Naive B cell (primary cell): ENCODE results near the gene TDRD10. TPM values are rescaled to one million over a fixed set of nuclear protein-coding genes. Genes with fewer than 3 reads are reported as not detected.
A peak's percentile ranks its signal among the peaks of the same experiment; 100 is the strongest.

Experiments
- ATAC-seq, 2 donors: fragments of 150-1000 bp; cut with Tn5 transposase; 2 replicates each; pipeline ENCODE4 v1.10.0; 2021; ENCODE audit warnings: low read depth in 2 of 2, mild to moderate bottlenecking in 2 of 2, moderate library complexity in 2 of 2
- DNase-seq: peaks from one replicate; pipeline ENCODE4 v3.0.0; 2022
- H3K27ac Mint-ChIP-seq, 6 donors: one replicate each; pipeline ENCODE4 v1.8.0; 2020 to 2022; ENCODE audit warnings: mild to moderate bottlenecking in 6 of 6, mixed read lengths in 6 of 6, moderate library complexity in 5 of 6, inconsistent platforms in 2 of 6
- H3K27me3 Mint-ChIP-seq, 3 donors: one replicate each; pipeline ENCODE4 v1.8.0; 2021 to 2022; ENCODE audit warnings: mixed read lengths in 3 of 3, mild to moderate bottlenecking in 1 of 3
- H3K36me3 Mint-ChIP-seq, 2 donors: one replicate each; pipeline ENCODE4 v1.8.0; 2020 to 2022; ENCODE audit warnings: mixed read lengths in 2 of 2, inconsistent platforms in 1 of 2, mild to moderate bottlenecking in 1 of 2
- H3K4me1 Mint-ChIP-seq, 3 donors: one replicate each; pipeline ENCODE4 v1.8.0; 2020 to 2022; ENCODE audit warnings: mixed read lengths in 3 of 3, inconsistent platforms in 1 of 3, mild to moderate bottlenecking in 1 of 3, moderate library complexity in 1 of 3
- H3K4me3 Mint-ChIP-seq, 8 donors: one replicate each; pipeline ENCODE4 v1.8.0; 2020 to 2022; ENCODE audit warnings: mild to moderate bottlenecking in 8 of 8, mixed read lengths in 8 of 8, moderate library complexity in 8 of 8, inconsistent platforms in 2 of 8
- H3K9me3 Mint-ChIP-seq, 7 donors: one replicate each; pipeline ENCODE4 v1.8.0; 2020 to 2022; ENCODE audit warnings: mixed read lengths in 7 of 7, mild to moderate bottlenecking in 5 of 7, inconsistent platforms in 2 of 7, moderate library complexity in 1 of 7
- polyA plus RNA-seq, 6 donors: library from polyadenylated mRNA; unstranded; fragments of 300-500 nt; fragmentation: Illumina TruSeq; gene quantifications; one replicate each; pipeline ENCODE4 v1.2.3, GENCODE V29; 2021; ENCODE audit warnings: low read depth in 6 of 6

The TDRD10 gene
- polyA plus RNA-seq, 6 donors from 2014 or later: not detected

DNA sequence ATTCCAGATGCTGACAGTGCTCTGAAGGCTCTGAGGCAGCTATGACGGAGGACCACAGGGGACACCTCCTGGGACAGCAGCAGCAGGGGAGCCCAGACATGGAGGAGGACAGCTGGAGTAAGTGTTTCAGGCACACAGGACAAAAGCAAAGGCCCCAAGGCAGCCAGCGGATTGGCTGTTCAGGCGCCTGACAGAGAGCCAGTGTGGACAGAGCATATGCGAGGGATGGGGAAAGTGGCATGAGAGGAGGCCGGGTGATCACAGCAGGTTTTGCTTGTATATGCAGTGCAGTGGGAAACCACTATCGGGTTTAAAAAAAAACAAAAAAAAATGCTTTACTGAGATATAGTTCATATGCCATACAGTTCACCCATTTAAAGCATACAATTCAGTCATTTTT, 84.6 kb downstream of the TDRD10 start:
- ATAC-seq (no peak), DNase-seq (no peak)
- Mint-ChIP-seq H3K27me3 (no peaks in the 10 kb centered on the region), H3K4me1 (peaks cover 0 to 5% (median 5%) of the 10 kb centered on the region in 3 donors), H3K4me3 (no peak overlapping the region), H3K36me3 (peaks cover 27 to 60% of the 10 kb centered on the region in 2 donors), H3K27ac (peak overlapping the region in 2 of 6 donors; percentile 57 to 73), H3K9me3 (no peaks in the 10 kb centered on the region)

DNA sequence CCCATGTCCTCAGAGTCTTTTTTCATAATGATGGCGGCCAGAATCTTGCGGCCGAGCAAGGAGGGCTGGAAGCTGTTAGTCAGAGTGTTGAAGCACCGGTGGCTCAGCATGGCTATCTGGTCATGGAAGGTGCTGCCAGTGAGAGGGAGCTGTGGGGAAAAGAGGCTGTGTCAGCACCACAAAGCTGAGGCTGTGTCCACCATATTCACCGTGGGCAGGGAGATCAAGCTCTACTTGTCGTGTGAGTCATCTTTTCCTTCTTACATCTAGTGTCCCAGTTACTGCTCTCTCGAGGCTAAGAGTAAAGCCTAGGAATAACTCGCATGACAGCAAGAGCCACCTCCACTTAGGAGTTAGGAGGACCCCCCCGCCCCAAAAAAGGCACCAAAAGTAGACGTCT, 87.8 kb downstream of the TDRD10 start:
- Mint-ChIP-seq H3K27ac (no peak overlapping the region), H3K27me3 (no peaks in the 10 kb centered on the region), H3K9me3 (no peaks in the 10 kb centered on the region), H3K4me1 (peaks cover 0 to 9% (median 5%) of the 10 kb centered on the region in 3 donors), H3K36me3 (peaks cover 44 to 68% of the 10 kb centered on the region in 2 donors), H3K4me3 (no peak overlapping the region)
- ATAC-seq (no peak), DNase-seq (no peak)

DNA sequence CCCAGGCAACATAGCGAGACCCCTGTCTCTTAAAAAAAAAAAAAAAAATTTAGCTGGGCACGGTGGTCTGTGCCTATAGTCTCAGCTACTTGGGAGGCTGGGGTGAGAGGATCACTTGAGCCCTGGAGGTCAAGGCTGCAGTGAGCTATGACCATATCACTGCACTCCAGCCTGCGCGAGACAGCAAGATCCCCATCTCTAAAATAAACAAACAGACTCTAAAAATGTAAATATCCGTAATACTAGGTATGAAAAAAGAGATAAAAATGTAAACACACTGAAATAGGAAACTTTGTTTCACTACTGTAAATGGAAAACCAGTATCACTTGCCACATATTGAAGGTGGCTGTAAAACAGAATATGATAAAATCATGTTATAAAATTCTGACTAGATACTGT, 88.7 kb downstream of the TDRD10 start:
- H3K4me1 Mint-ChIP-seq: peaks cover 0 to 4% (median 0%) of the 10 kb centered on the region in 3 donors
- ATAC-seq (no peak), DNase-seq (no peak)
- H3K27me3 Mint-ChIP-seq: no peaks in the 10 kb centered on the region
- no peak overlapping the region for H3K4me3 Mint-ChIP-seq
- peak overlapping the region in 1 of 6 donors; percentile 19 for H3K27ac Mint-ChIP-seq
- H3K36me3 Mint-ChIP-seq: peaks cover 43 to 58% of the 10 kb centered on the region in 2 donors
- no peaks in the 10 kb centered on the region for H3K9me3 Mint-ChIP-seq

DNA sequence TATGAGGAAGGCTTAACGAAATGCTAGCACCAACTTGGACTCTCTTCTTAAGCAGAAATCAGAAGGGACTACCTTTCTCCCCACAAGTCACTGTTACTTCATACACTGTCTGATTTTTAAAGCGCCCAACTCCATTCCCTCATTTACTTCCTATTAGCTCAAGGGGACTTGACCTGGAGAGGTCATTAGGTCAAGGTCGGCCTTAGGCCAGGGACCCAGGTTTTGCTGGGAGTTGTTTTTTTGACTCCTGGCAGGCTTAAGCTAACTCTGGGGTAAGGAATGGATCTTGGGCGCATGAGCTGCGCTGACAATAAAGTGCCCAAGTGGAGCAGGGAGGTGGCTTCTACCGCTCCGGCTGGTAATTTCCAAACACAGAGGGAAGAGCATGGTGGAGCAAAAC, 89.2 kb downstream of the TDRD10 start:
- H3K27me3 Mint-ChIP-seq: no peaks in the 10 kb centered on the region
- H3K4me1 Mint-ChIP-seq: peaks cover 0 to 4% (median 0%) of the 10 kb centered on the region in 3 donors
- peaks cover 42 to 54% of the 10 kb centered on the region in 2 donors for H3K36me3 Mint-ChIP-seq
- no peak for DNase-seq
- H3K4me3 Mint-ChIP-seq: no peak overlapping the region
- no peaks in the 10 kb centered on the region for H3K9me3 Mint-ChIP-seq
- no peak for ATAC-seq
- H3K27ac Mint-ChIP-seq: peak overlapping the region in 2 of 6 donors; percentile 20 to 69

DNA sequence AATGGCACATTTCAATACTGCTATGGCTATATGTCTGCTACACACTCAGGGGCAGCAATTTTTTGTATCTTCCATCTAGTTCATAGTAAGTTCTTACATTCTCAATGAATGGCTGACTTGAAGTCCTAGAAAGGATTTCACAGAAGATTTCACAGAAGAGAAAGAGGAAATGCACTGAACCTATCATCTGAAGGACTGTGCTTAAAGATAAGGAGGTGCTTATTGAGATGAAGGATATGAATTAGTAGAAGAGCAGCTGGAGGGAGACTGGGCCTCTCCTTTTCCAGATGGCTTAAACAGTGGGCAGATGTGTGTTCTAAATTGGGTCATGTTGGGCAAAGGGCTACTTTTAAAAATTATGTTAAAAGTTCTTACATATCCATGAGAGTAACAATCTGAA, 91.4 kb downstream of the TDRD10 start:
- H3K27me3 Mint-ChIP-seq: no peaks in the 10 kb centered on the region
- H3K36me3 Mint-ChIP-seq: peaks cover 41 to 46% of the 10 kb centered on the region in 2 donors
- no peaks in the 10 kb centered on the region for H3K9me3 Mint-ChIP-seq
- H3K4me1 Mint-ChIP-seq: peaks cover 0 to 10% (median 5%) of the 10 kb centered on the region in 3 donors
- ATAC-seq (no peak), DNase-seq (no peak)
- peak overlapping the region in 1 of 8 donors; percentile 58 for H3K4me3 Mint-ChIP-seq
- H3K27ac Mint-ChIP-seq: no peak overlapping the region

DNA sequence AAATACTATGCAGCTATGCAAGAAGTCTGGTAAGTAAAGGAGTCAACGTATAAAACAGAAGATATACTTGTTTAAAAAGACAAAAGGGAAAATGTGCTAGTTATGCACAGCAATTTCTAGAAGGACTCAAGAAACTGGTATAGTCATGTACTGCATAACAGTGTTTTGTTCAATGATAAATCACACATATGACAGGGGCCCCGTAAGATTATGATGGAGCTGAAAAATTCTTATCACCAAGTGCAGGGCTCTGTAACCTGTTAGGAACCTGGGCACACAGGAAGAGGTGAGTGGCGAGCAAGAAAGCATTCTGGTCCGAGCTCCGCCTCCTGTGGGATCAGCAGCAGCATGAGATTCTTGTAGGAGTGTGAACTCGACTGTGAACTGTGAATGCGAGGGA, 92.8 kb downstream of the TDRD10 start:
- H3K4me3 Mint-ChIP-seq: no peak overlapping the region
- peaks cover 5 to 12% (median 7%) of the 10 kb centered on the region in 3 donors for H3K4me1 Mint-ChIP-seq
- H3K36me3 Mint-ChIP-seq: peaks cover 33 to 41% of the 10 kb centered on the region in 2 donors
- no peaks in the 10 kb centered on the region for H3K27me3 Mint-ChIP-seq
- ATAC-seq (no peak), DNase-seq (no peak)
- H3K27ac Mint-ChIP-seq: peak overlapping the region in 1 of 6 donors; percentile 24
- no peaks in the 10 kb centered on the region for H3K9me3 Mint-ChIP-seq

DNA sequence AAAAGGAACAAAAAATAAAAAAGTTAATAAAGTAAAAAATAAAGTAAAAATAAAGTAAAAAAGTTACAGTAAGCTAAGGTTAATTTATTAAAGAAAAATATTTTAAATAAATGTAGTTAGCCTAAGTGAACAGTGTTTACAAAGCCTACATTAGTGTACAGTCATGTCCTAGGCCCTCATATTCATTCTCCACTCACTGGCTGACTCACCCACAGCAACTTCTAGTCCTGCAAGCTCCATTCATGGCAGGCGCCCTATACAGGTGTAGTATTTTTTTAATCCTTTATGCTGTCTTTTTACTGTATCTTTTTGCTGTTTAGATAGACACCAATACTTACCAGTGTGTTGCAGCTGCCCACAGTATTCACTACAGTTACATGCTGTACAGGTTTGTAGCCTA, 93.6 kb downstream of the TDRD10 start:
- no peak for DNase-seq
- Mint-ChIP-seq H3K27me3 (no peaks in the 10 kb centered on the region), H3K9me3 (no peaks in the 10 kb centered on the region), H3K36me3 (peaks cover 31 to 41% of the 10 kb centered on the region in 2 donors), H3K27ac (no peak overlapping the region), H3K4me1 (peaks cover 9 to 14% (median 14%) of the 10 kb centered on the region in 3 donors), H3K4me3 (no peak overlapping the region)
- ATAC-seq: no peak

Other genes starting within 250 kb of the TDRD10 start
- 100 to 1,000 TPM; 117 to 161 (median 145) TPM for gene HAX1, start 229.6 kb upstream of the TDRD10 start, polyA plus RNA-seq
- gene AQP10, start 181.1 kb upstream of the TDRD10 start, polyA plus RNA-seq: under 1 TPM in 2 of 6 donors, not detected in 4; 0.13 to 0.56 TPM
- gene ATP8B2, start 176.7 kb upstream of the TDRD10 start, polyA plus RNA-seq: 10 to 100 TPM in 1 of 6 donors, 1 to 10 TPM in 5; 5.0 to 11.7 (median 7.7) TPM
- 1 to 10 TPM in 2 of 6 donors, under 1 TPM in 4; 0.28 to 1.3 (median 0.75) TPM for gene IL6R, start 96.9 kb upstream of the TDRD10 start, polyA plus RNA-seq
- not detected for gene SHE, start 193 bp downstream of the TDRD10 start, polyA plus RNA-seq
- gene UBE2Q1, start 56.4 kb downstream of the TDRD10 start, polyA plus RNA-seq: 10 to 100 TPM in 4 of 6 donors, 1 to 10 TPM in 2; 7.3 to 13.6 (median 10.8) TPM
- gene CHRNB2, start 65.6 kb downstream of the TDRD10 start, polyA plus RNA-seq: under 1 TPM in 2 of 6 donors, not detected in 4; 0.05 to 0.17 TPM
- 100 to 1,000 TPM in 3 of 6 donors, 10 to 100 TPM in 3; 42.0 to 134 (median 95.9) TPM for gene ADAR, start 106.0 kb downstream of the TDRD10 start, polyA plus RNA-seq